Endodermal cell (in vitro differentiated cells): Measurements from ENCODE around the gene BMP2. TPM values are rescaled to one million over a fixed set of nuclear protein-coding genes. Genes with fewer than 3 reads are reported as not detected.
A peak's percentile ranks its signal among the peaks of the same experiment; 100 is the strongest.

Source experiments
- DNase-seq: peaks from one replicate; pipeline ENCODE4 v3.0.0-alpha.2; 2017
- H3K27ac ChIP-seq: 2 replicates; pipeline ENCODE4 v1.5.1; 2013; ENCODE audit warnings: mild to moderate bottlenecking, low read depth, low read length, moderate library complexity
- H3K27me3 ChIP-seq: 2 replicates; pipeline ENCODE4 v1.6.1; 2013; ENCODE audit warnings: mild to moderate bottlenecking, low read length, moderate library complexity; ENCODE audit not compliant: insufficient read depth, control insufficient read depth, poor library complexity, severe bottlenecking
- H3K36me3 ChIP-seq: 2 replicates; pipeline ENCODE4 v1.7.0; 2013; ENCODE audit warnings: mild to moderate bottlenecking, low read length, moderate library complexity; ENCODE audit not compliant: control insufficient read depth, insufficient read depth
- H3K4me1 ChIP-seq: one replicate; pipeline ENCODE4 v1.7.0; 2013; ENCODE audit warnings: low read length; ENCODE audit not compliant: control insufficient read depth, insufficient read depth
- H3K4me3 ChIP-seq: 2 replicates; pipeline ENCODE4 v1.5.1; 2013; ENCODE audit warnings: mild to moderate bottlenecking, low read length, moderate library complexity
- H3K9ac ChIP-seq: 2 replicates; pipeline ENCODE4 v1.6.1; 2013; ENCODE audit warnings: mild to moderate bottlenecking, low read length, moderate library complexity; ENCODE audit not compliant: poor library complexity, severe bottlenecking; ENCODE audit errors: extremely low read depth
- H3K9me3 ChIP-seq: 2 replicates; pipeline ENCODE4 v1.6.1; 2013; ENCODE audit warnings: mild to moderate bottlenecking, low read length, moderate library complexity; ENCODE audit not compliant: control insufficient read depth
- H3K27ac Mint-ChIP-seq: 2 replicates; pipeline ENCODE4 v1.8.0; 2020; ENCODE audit warnings: mixed read lengths
- H3K27me3 Mint-ChIP-seq: 2 replicates; pipeline ENCODE4 v1.8.0; 2021; ENCODE audit warnings: mild to moderate bottlenecking, mixed read lengths; ENCODE audit not compliant: insufficient read depth
- H3K36me3 Mint-ChIP-seq: 2 replicates; pipeline ENCODE4 v1.8.0; 2020; ENCODE audit warnings: low read depth, mixed read lengths
- H3K4me1 Mint-ChIP-seq: 2 replicates; pipeline ENCODE4 v1.8.0; 2020; ENCODE audit warnings: mixed read lengths
- H3K4me3 Mint-ChIP-seq: 2 replicates; pipeline ENCODE4 v1.8.0; 2020; ENCODE audit warnings: mild to moderate bottlenecking, moderate library complexity, mixed read lengths
- H3K9me3 Mint-ChIP-seq: 2 replicates; pipeline ENCODE4 v1.8.0; 2020; ENCODE audit warnings: mild to moderate bottlenecking, mixed read lengths
- CTCF ChIP-seq: fragments of 200-600 bp; sonication (generic); conservative IDR thresholded peaks from 2 replicates; pipeline ENCODE4 v1.5.0; 2021; ENCODE audit warnings: antibody characterized with exemption, mild to moderate bottlenecking
- WGBS, 2 experiments: methylation state at CpG; one replicate each; pipeline versions ENCODE4 v1.1.5 to v1.1.7; 2013; ENCODE audit warnings: missing lambda C conversion rate in 2 of 2, mixed read lengths in 1 of 2; ENCODE audit not compliant: insufficient coverage in 1 of 2, insufficient read length in 1 of 2; 5-methylcytosine and 5-hydroxymethylcytosine counted together
- total RNA-seq, 2 donors: library from RNA; stranded (reverse); fragmentation: NEBNext Ultra II Directional in 1 of 2; extraction: Animal tissue kit (Norgen Biotek cat#: 25700) in 1 of 2; gene quantifications; 2 replicates in 1 of 2; 3 replicates in 1 of 2; pipeline ENCODE4 v1.2.1, GENCODE V29; 2021

The BMP2 gene
- total RNA-seq, 2 donors from 2014 or later: 132 to 205 TPM

- H3K36me3 ChIP-seq: no peaks in the 10 kb centered on the region
- no peaks in the 10 kb centered on the region for H3K36me3 Mint-ChIP-seq
- 92 to 94% methylated on average over 4 of the region's 4 CpGs for WGBS, 2 experiments
- no peaks in the 10 kb centered on the region for H3K27me3 ChIP-seq
- no peaks in the 10 kb centered on the region for H3K4me1 ChIP-seq
- no peak overlapping the region for H3K27ac ChIP-seq
- no peaks in the 10 kb centered on the region for H3K27me3 Mint-ChIP-seq
- H3K27ac Mint-ChIP-seq: no peak overlapping the region
- H3K4me3 ChIP-seq: no peak overlapping the region
- no peak overlapping the region for H3K9ac ChIP-seq
- H3K4me3 Mint-ChIP-seq: no peak overlapping the region
- no peak for TF ChIP-seq CTCF
- H3K9me3 ChIP-seq: peaks cover 13% of the 10 kb centered on the region
- peaks cover 6% of the 10 kb centered on the region for H3K9me3 Mint-ChIP-seq
- DNase-seq: no peak
- peaks cover 24% of the 10 kb centered on the region for H3K4me1 Mint-ChIP-seq
These were observed 10.5 kb upstream of the BMP2 start for GRCh38 chr20:6756693-6757595.

- Histone ChIP-seq H3K9me3 (no peaks in the 10 kb centered on the region), H3K4me1 (peaks cover 8% of the 10 kb centered on the region), H3K4me3 (no peak overlapping the region), H3K9ac (no peak overlapping the region), H3K27ac (no peak overlapping the region), H3K27me3 (no peaks in the 10 kb centered on the region), H3K36me3 (peaks cover 6% of the 10 kb centered on the region)
- no peak for TF ChIP-seq CTCF
- Mint-ChIP-seq H3K27ac (no peak overlapping the region), H3K9me3 (no peaks in the 10 kb centered on the region), H3K27me3 (peaks cover 7% of the 10 kb centered on the region), H3K36me3 (peaks cover 9% of the 10 kb centered on the region), H3K4me1 (peaks cover 34% of the 10 kb centered on the region), H3K4me3 (no peak overlapping the region)
- WGBS, 2 experiments: 63 to 80% methylated on average over 1 to 2 of the region's 2 CpGs
- DNase-seq: no peak
These were observed 2.9 kb upstream of the BMP2 start for GRCh38 chr20:6764619-6765018.

- H3K4me3 Mint-ChIP-seq: no peak overlapping the region
- peaks cover 8% of the 10 kb centered on the region for H3K4me1 ChIP-seq
- H3K27ac Mint-ChIP-seq: no peak overlapping the region
- peaks cover 34% of the 10 kb centered on the region for H3K4me1 Mint-ChIP-seq
- 10 to 33% methylated on average over 2 to 3 of the region's 6 CpGs for WGBS, 2 experiments
- H3K27ac ChIP-seq: no peak overlapping the region
- no peaks in the 10 kb centered on the region for H3K27me3 ChIP-seq
- H3K9ac ChIP-seq: no peak overlapping the region
- H3K27me3 Mint-ChIP-seq: peaks cover 14% of the 10 kb centered on the region
- no peak for DNase-seq
- H3K4me3 ChIP-seq: no peak overlapping the region
- peaks cover 18% of the 10 kb centered on the region for H3K36me3 Mint-ChIP-seq
- no peaks in the 10 kb centered on the region for H3K9me3 Mint-ChIP-seq
- no peaks in the 10 kb centered on the region for H3K9me3 ChIP-seq
- TF ChIP-seq CTCF: peak; percentile 81
- H3K36me3 ChIP-seq: peaks cover 15% of the 10 kb centered on the region
These were observed 1.9 kb upstream of the BMP2 start for GRCh38 chr20:6765469-6766058.
